Transverse colon (tissue), 3 donors: ENCODE measurements around the gene ATP2B1.

Experiments used
- CTCF ChIP-seq, 5 experiments: fragments of 200-600 bp in 3 of 5; fragments of 450-650 bp in 2 of 5; sonication (generic) in 3 of 5; IDR thresholded peaks; 1 replicate in 2 of 5; 2 replicates in 3 of 5; pipeline ENCODE4 v1.5.1; 2016 to 2017; ENCODE audit warnings: antibody characterized with exemption in 5 of 5, inconsistent platforms in 3 of 5, mild to moderate bottlenecking in 2 of 5, moderate library complexity in 1 of 5
- POLR2A ChIP-seq: fragments of 450-650 bp; IDR thresholded peaks from one replicate; pipeline ENCODE4 v1.6.1; 2016; ENCODE audit warnings: antibody characterized with exemption, mild to moderate bottlenecking, moderate library complexity

GRCh38 chr12:89663577-89664357, 44.9 kb downstream of the ATP2B1 start:
- no peak for TF ChIP-seq CTCF (IDR thresholded peaks at IDR 0.05)
- no peak for TF ChIP-seq POLR2A
